DND-41 (cell line): ENCODE data around the gene BMP2K.

ENCODE experiments used
- EZH2 ChIP-seq: IDR thresholded peaks from 3 replicates; pipeline ENCODE4 v1.6.1; 2012; ENCODE audit warnings: borderline replicate concordance, low read depth, mild to moderate bottlenecking, moderate library complexity, low read length, inconsistent platforms; ENCODE audit not compliant: severe bottlenecking
- TF ChIP-seq, protein P1 (sequence below): IDR thresholded peaks from 2 replicates; pipeline ENCODE4 v1.5.1; 2012; ENCODE audit warnings: borderline replicate concordance, low read length, moderate library complexity, mild to moderate bottlenecking; ENCODE audit not compliant: poor library complexity, severe bottlenecking; ENCODE audit errors: extremely low read depth

GRCh38 chr4:78938474-78938867 is 162.3 kb downstream of the BMP2K start:
- no peak for TF ChIP-seq EZH2
- TF ChIP-seq, protein P1, sequence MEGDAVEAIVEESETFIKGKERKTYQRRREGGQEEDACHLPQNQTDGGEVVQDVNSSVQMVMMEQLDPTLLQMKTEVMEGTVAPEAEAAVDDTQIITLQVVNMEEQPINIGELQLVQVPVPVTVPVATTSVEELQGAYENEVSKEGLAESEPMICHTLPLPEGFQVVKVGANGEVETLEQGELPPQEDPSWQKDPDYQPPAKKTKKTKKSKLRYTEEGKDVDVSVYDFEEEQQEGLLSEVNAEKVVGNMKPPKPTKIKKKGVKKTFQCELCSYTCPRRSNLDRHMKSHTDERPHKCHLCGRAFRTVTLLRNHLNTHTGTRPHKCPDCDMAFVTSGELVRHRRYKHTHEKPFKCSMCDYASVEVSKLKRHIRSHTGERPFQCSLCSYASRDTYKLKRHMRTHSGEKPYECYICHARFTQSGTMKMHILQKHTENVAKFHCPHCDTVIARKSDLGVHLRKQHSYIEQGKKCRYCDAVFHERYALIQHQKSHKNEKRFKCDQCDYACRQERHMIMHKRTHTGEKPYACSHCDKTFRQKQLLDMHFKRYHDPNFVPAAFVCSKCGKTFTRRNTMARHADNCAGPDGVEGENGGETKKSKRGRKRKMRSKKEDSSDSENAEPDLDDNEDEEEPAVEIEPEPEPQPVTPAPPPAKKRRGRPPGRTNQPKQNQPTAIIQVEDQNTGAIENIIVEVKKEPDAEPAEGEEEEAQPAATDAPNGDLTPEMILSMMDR: no peak
